Activated naive CD8-positive, alpha-beta T cell treated with anti-CD3 and anti-CD28 coated beads, Interleukin-2, amount 10 ng/mL, durations not matched to agents 7 days and 5 days (primary cell): ENCODE data around the gene ERCC6L. TPM values are rescaled to one million over a fixed set of nuclear protein-coding genes. Genes with fewer than 3 reads are reported as not detected.
"Not testable (repeated sequence)": the region's sequence is repeated elsewhere in the genome, so short reads cannot be mapped to it uniquely, and the experiment has no call there.

ENCODE experiments used
- ATAC-seq: fragments of 150-1000 bp; cut with Tn5 transposase; one replicate; pipeline ENCODE4 v1.10.0; 2021; ENCODE audit warnings: low read depth, moderate library complexity
- POLR2A ChIA-PET: fragments of 350-600 bp; sonication (Branson Sonifier 250); formaldehyde crosslinking; loops from one replicate; lab custom pipeline; 2021; ENCODE audit warnings: antibody characterized with exemption; lab: Charles Lee
- DNase-seq: peaks from one replicate; pipeline ENCODE4 v3.0.0; 2021
- H3K27ac Mint-ChIP-seq: one replicate; pipeline ENCODE4 v1.8.0; 2022; ENCODE audit warnings: mild to moderate bottlenecking, mixed read lengths
- H3K27me3 Mint-ChIP-seq: one replicate; pipeline ENCODE4 v1.8.0; 2022; ENCODE audit warnings: mild to moderate bottlenecking, moderate library complexity, mixed read lengths
- H3K36me3 Mint-ChIP-seq: one replicate; pipeline ENCODE4 v1.8.0; 2021; ENCODE audit warnings: mild to moderate bottlenecking, mixed read lengths
- H3K4me1 Mint-ChIP-seq: one replicate; pipeline ENCODE4 v1.8.0; 2021; ENCODE audit warnings: mixed read lengths
- H3K4me3 Mint-ChIP-seq: one replicate; pipeline ENCODE4 v1.8.0; 2022; ENCODE audit warnings: mild to moderate bottlenecking, moderate library complexity, mixed read lengths
- H3K9me3 Mint-ChIP-seq: one replicate; pipeline ENCODE4 v1.8.0; 2021; ENCODE audit warnings: mixed read lengths
- total RNA-seq, 2 experiments: library from RNA; stranded (reverse); gene quantifications; one replicate each; pipeline ENCODE4 v1.2.3, GENCODE V29; 2021

The ERCC6L gene
- total RNA-seq, 2 experiments from 2014 or later: 7.9 to 8.2 TPM

DNA sequence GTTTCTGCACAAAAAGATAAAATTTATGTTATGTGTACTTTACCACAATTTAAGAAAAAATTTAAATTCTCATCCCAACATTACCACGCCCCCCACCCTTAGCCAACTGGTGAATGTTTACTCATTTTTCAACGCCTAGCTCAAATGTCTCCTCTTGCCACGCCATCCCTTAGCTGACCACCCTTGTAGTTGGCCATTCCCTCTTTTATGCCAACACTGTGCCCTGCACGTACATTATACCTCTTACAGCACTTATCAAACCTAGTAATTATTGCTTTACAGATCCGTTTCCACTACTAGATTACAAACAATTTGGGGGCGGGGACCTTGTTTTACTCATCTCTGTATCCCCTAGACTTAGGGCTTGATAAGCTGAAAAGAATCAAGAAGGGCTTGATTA lies 644 bp downstream of the ERCC6L start:
- ATAC-seq: no peak
- peaks cover 9% of the 10 kb centered on the region for H3K36me3 Mint-ChIP-seq
- no peaks in the 10 kb centered on the region for H3K27me3 Mint-ChIP-seq
- peaks cover 13% of the 10 kb centered on the region for H3K4me1 Mint-ChIP-seq
- H3K9me3 Mint-ChIP-seq: no peaks in the 10 kb centered on the region
- H3K27ac Mint-ChIP-seq: peak overlapping the region; percentile 32
- DNase-seq: no peak
- H3K4me3 Mint-ChIP-seq: peak overlapping the region; percentile 87
- POLR2A ChIA-PET: interaction anchor here (0.7 to 1.5 kb wide), 6 partner anchors 31 to 334 kb away, joined by 3 to 16 read pairs (median 4); partner anchors contain the start of genes PIN4 and RPS4X

DNA sequence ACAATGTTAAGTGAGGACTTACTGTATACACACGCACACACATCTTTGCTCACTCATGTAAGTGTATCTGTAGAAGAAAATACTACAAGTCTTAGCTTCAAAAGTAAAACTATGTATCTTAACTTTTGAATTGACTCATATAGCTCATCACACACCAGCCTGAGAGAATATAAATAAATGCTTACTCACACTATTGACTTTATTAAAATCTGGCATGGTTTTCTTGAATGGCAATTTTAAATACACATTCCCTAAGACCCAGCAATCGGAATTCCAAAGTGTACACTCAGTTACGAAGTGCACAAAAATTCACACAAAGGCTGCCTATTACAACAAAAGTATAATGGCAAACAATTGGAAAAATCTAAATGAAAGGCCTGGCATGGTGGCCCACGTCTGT lies 2.0 kb downstream of the ERCC6L start:
- no peak overlapping the region for H3K4me3 Mint-ChIP-seq
- H3K27ac Mint-ChIP-seq: no peak overlapping the region
- POLR2A ChIA-PET: no interaction called here

DNA sequence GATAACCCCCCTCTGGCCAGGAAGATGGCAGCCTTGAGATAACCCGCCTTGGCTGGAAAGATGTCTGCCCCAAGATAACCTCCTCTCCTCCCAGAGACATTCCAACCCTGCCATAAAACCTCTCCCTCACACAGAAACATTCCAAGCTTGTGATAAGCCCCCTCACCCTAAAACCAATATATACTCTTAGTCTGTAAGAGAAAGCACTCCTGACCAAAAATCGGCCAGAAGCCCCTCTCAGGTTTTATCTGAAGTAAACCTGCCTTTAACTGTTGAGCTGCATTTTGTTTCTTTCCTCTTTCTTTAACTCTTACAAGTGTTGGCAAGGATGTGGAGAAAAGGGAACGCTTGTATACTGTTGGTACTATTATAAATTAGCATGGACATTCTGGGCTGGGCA lies 8.5 kb downstream of the ERCC6L start:
- DNase-seq (no peak), ATAC-seq (no peak)
- Mint-ChIP-seq H3K4me3 (no peak overlapping the region), H3K36me3 (peaks cover 23% of the 10 kb centered on the region), H3K27ac (no peak overlapping the region), H3K9me3 (no peaks in the 10 kb centered on the region), H3K4me1 (peaks cover 6% of the 10 kb centered on the region), H3K27me3 (no peaks in the 10 kb centered on the region)
- POLR2A ChIA-PET: no interaction called here

More for the DNA sequence above, 2.0 kb downstream of the ERCC6L start:
- ATAC-seq (no peak), DNase-seq (no peak)
- peaks cover 9% of the 10 kb centered on the region for H3K36me3 Mint-ChIP-seq
- peaks cover 13% of the 10 kb centered on the region for H3K4me1 Mint-ChIP-seq
- no peaks in the 10 kb centered on the region for H3K9me3 Mint-ChIP-seq
- no peaks in the 10 kb centered on the region for H3K27me3 Mint-ChIP-seq

DNA sequence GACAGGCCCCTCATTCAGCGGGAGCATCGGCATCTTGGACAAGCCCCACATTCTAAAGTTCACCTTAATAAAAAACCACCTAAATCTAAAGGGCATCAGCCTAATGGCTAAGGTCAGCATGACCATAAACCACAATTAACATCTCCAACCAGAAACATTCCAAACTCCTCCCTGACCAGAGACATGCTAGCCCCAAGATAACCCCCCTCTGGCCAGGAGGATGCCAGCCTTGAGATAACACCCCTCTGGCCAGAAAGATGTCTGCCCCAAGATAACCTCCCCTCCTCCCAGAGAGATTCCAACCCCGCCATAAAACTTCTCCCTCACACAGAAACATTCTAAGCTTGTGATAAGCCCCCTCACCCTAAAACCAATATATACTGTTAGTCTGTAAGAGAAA lies 18.5 kb downstream of the ERCC6L start:
- DNase-seq, H3K27me3 Mint-ChIP-seq, H3K4me1 Mint-ChIP-seq, POLR2A ChIA-PET, H3K4me3 Mint-ChIP-seq, H3K9me3 Mint-ChIP-seq, H3K27ac Mint-ChIP-seq, ATAC-seq: not testable (repeated sequence)
- peaks cover 20% of the 10 kb centered on the region for H3K36me3 Mint-ChIP-seq

DNA sequence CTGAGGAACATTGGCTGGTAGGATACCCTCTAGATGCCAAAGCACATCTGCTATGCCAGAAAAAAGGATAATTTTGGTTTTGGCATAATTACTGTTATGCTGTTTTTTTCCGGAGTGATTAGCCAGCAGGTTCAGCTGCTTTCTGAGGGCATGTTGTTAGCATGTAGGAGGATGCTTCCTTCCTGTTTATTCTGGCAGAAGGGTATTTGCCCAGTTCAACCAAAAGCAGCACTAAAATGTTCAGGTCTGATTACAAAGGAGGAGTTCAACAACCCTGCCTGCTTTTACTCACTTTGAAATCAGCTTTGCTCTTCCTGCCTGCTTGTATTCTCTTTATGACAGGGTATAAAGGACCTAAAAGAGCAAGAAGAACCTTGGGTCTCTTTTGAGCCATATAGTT lies 21.9 kb downstream of the ERCC6L start:
- no peak overlapping the region for H3K27ac Mint-ChIP-seq

DNA sequence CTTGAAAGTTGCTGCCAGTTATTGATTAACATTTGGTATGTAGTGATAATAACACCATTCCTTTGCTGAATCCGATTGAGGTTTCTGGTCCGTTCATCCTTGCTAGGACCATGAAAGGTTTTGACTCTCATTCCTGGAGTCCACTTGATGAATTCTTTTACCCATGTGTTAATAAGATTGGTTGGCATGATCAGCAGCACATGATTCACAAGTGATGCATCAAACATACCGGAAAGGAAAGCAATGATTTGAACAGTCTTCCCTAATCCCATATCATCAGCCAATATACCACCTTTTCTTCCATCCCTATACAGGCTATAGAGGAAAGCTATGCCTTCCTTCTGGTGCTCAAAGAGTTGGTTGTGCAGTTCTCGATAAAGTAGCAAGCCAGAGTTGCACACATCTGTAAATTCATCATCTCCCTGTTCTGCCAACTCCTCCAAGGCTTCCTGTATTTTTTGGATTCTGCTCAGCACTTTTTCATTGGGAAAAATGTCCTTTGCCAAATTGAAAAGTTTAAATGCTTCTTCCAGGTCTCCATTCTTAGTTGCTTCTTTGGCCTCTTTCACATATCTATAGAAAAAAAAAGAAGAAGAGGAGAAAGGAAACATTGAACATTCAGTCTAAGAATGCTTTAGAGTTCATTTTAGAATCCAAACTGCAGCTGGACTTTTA lies 30.6 kb downstream of the ERCC6L start:
- Mint-ChIP-seq H3K4me1 (no peaks in the 10 kb centered on the region), H3K36me3 (peaks cover 32% of the 10 kb centered on the region), H3K27ac (no peak overlapping the region), H3K27me3 (no peaks in the 10 kb centered on the region), H3K9me3 (no peaks in the 10 kb centered on the region), H3K4me3 (no peak overlapping the region)
- ATAC-seq (no peak), DNase-seq (no peak)
- POLR2A ChIA-PET: no interaction called here

More for the DNA sequence above, 21.9 kb downstream of the ERCC6L start:
- Mint-ChIP-seq H3K27me3 (no peaks in the 10 kb centered on the region), H3K36me3 (peaks cover 11% of the 10 kb centered on the region), H3K4me1 (no peaks in the 10 kb centered on the region), H3K9me3 (no peaks in the 10 kb centered on the region), H3K4me3 (no peak overlapping the region)
- POLR2A ChIA-PET: no interaction called here
- DNase-seq (no peak), ATAC-seq (no peak)

DNA sequence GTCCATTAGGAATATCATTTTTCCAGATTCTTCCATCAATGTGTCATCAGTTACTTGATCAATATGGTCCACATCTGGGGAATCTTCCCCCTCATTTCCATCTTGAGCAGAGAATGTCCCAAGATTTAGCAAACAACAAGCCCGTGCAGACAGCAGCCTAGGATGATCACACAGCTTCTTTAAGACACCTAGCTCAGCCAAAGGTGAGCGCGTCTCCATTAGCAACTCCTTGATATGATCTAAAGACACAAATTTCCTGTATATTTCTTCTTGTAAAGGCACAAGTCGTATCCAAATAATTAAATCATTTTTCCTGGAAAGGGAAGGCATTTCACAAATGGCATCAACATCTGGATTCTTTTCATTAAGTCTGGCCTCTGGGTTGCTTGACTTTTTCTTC lies 31.5 kb downstream of the ERCC6L start:
- H3K27ac Mint-ChIP-seq: no peak overlapping the region
- ATAC-seq: no peak
- POLR2A ChIA-PET: no interaction called here
- no peaks in the 10 kb centered on the region for H3K4me1 Mint-ChIP-seq
- no peaks in the 10 kb centered on the region for H3K9me3 Mint-ChIP-seq
- H3K36me3 Mint-ChIP-seq: peaks cover 32% of the 10 kb centered on the region
- DNase-seq: no peak
- no peaks in the 10 kb centered on the region for H3K27me3 Mint-ChIP-seq
- H3K4me3 Mint-ChIP-seq: no peak overlapping the region

DNA sequence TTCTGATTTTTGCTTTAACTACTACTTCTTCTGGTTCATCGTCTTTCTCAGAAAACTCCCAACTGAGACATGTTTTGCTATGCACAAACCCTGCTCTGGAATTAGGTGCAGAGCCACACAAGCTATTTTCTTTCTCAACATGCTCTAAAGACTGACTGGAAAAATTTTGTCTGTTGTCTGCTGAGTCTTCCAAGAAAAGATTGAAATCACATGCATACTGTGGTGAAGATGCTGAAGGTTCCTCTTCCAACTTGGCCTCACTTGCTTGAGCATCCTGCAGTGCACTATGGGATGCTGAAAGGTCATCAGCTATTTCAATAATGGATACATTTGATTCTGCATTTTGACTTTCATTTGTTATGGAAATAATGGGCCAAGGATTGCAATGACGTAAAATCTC lies 33.1 kb downstream of the ERCC6L start:
- H3K27me3 Mint-ChIP-seq: no peaks in the 10 kb centered on the region
- POLR2A ChIA-PET: no interaction called here
- ATAC-seq: no peak

DNA sequence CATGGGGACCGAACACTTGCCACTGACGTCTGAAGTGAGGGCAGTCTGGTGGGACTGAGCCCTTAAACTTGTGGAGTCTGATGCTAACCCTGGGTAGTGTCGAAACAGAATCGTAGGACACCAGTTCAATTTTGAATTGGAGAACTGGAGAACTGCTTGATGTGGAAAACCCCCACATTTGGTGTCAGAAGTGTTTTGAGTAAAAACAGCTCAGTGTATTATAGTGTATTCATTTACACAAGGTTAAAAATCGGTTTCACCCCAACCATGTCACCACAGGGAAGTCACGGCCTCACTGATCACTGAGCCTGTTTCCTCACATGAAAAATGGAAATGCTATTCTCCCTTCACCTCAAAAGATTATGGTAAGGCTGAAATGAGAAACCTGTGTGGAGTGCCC lies 35.4 kb downstream of the ERCC6L start:
- no peaks in the 10 kb centered on the region for H3K9me3 Mint-ChIP-seq
- no peak for ATAC-seq

More for the DNA sequence above, 33.1 kb downstream of the ERCC6L start:
- H3K9me3 Mint-ChIP-seq: no peaks in the 10 kb centered on the region
- peaks cover 28% of the 10 kb centered on the region for H3K36me3 Mint-ChIP-seq
- no peak for DNase-seq
- no peak overlapping the region for H3K27ac Mint-ChIP-seq
- H3K4me3 Mint-ChIP-seq: no peak overlapping the region
- H3K4me1 Mint-ChIP-seq: no peaks in the 10 kb centered on the region

DNA sequence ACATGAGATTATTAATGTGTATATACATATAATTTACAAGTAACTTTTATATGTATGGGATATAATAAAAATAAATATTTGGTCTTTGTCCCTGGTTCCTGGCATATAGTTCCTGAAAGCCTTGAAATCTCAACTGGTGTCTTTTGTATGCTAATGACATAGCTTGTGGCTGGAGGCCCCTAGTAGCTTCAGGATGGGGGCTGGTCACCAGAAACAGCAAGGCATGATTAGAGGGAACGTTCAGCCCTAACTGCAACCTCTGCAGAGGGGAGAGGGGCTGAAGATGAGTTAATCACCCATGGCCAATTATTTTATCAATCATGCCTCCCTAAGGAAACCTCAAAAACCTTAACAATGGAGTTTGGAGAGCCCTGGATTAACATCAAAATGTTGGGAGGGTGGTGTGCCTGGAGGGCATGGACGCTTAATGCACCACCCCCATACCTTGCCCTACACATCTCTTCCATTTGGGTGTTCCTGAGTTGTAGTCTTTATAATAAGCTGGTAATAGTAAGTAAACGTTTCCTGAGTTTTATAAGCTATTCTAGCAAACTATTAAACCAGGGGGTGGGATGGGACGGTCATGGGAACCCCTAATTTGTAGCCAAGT lies 35.9 kb downstream of the ERCC6L start:
- peaks cover 18% of the 10 kb centered on the region for H3K36me3 Mint-ChIP-seq
- ATAC-seq: no peak

More for the DNA sequence above, 35.4 kb downstream of the ERCC6L start:
- no peak for DNase-seq
- Mint-ChIP-seq H3K4me3 (no peak overlapping the region), H3K27ac (no peak overlapping the region), H3K36me3 (peaks cover 22% of the 10 kb centered on the region), H3K27me3 (no peaks in the 10 kb centered on the region), H3K4me1 (no peaks in the 10 kb centered on the region)
- POLR2A ChIA-PET: no interaction called here

DNA sequence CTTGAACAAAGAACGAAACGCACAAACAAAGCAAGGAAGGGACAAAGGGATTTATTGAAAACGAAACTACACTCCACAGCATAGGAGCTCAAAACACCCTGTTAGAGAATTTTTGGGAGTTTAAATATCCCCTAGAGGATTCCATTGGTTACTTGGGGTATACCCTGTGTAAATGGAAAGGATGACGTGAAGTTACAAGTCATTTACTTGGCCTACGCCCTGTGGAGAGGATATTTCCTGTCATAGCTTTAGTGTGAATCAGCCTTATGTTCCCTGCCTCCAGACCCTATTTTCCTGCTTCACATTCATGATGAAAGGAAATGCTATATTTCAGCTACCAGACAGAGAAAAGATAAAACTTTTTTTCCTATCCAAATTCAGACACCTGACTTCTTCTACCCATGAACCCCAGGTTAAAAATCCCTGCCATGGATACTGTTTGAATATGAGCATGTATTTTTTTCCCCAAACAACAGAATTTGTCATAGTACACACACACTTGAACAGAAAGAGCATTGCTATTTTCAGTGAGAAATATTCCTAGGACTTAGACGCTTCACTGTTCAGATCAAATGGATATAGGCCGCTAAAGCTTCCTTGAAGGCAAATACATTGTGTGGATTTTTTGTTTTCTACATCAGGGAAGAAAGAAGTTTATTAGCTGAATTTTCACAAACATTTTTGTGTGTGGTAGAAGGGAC lies 36.8 kb downstream of the ERCC6L start:
- DNase-seq (no peak), ATAC-seq (no peak)
- Mint-ChIP-seq H3K36me3 (peaks cover 13% of the 10 kb centered on the region), H3K4me3 (no peak overlapping the region), H3K27ac (no peak overlapping the region), H3K4me1 (no peaks in the 10 kb centered on the region), H3K9me3 (no peaks in the 10 kb centered on the region), H3K27me3 (no peaks in the 10 kb centered on the region)
- POLR2A ChIA-PET: no interaction called here

More for the DNA sequence above, 35.9 kb downstream of the ERCC6L start:
- Mint-ChIP-seq H3K4me1 (no peaks in the 10 kb centered on the region), H3K27ac (no peak overlapping the region), H3K27me3 (no peaks in the 10 kb centered on the region), H3K4me3 (no peak overlapping the region), H3K9me3 (no peaks in the 10 kb centered on the region)
- POLR2A ChIA-PET: no interaction called here
- DNase-seq: no peak

DNA sequence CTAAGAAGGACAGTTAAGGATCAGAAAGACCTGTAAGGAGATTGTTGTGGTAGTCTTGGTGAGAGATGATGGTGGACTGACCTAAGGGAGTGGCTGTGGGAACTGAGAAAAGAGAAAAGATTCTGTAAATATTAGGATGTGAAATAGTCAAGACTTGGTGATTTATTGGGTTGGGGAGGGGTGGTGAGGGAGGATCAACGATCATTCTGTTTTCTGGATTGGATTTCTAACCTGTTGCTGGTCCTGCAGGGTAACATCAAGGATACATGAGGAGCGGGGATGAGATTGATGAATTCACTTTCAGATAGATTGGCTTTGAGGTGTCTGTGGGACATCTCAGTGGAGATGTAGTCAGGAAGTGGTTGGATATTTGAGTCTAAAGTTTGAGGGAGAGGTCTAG lies 55.9 kb downstream of the ERCC6L start:
- ATAC-seq: no peak
- POLR2A ChIA-PET: no interaction called here
- no peak for DNase-seq
- Mint-ChIP-seq H3K27me3 (no peaks in the 10 kb centered on the region), H3K36me3 (peaks cover 5% of the 10 kb centered on the region), H3K4me1 (peaks cover 9% of the 10 kb centered on the region), H3K9me3 (no peaks in the 10 kb centered on the region), H3K27ac (no peak overlapping the region), H3K4me3 (no peak overlapping the region)

DNA sequence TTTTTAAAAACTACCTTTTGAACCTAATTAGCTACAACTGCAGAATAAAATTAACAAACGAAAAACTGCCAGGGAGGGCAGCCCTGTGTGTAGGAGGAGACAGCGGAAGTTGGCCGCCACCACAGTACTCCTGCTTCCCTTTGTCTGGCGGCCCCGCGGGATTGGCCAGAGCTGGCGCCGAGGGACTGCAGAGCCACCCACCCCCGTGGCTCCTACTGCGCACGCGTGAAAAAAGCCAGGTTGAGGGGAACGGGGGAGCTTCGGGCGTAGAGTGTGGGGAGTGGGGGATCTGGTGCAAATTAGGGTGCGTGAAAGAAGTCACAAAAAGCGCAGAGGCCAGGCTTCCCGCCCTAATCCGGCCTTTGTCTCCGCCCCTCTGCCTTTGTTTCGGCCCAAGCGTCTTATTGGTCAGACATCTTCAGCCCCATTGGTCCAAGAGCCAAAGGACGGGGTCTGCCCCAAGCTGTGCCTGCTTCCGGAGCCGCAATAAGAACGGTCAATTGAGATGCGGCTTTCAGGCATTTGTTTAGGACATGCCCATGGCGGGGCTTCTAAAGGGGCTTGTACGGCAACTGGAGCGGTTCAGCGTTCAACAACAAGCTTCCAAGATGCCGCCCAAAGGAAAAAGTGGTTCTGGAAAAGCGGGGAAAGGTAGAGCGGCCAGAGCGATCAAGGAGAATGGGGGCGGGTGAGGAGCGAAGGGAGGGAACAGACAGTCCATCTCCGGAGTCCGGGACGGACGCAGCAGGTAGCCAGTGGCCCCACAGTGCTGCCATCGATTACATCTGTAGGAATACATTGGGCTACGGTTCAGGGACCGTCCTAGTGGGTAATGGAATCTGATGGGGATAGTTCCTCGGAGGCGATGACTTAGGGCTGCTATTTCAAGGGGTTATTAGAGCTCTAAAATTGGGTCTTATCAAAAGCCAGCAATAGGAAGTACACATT lies 57.4 kb downstream of the ERCC6L start, which contains the start of gene PIN4:
PIN4 (plus strand) TSS at position 580 of the 948 bp plus-strand sequence; CDS start at position 609, 29 bp downstream.
- ATAC-seq (peak; percentile 92), DNase-seq (peak; percentile 76)
- no peak within 1 kb of the TSS for H3K27ac Mint-ChIP-seq
- H3K4me1 Mint-ChIP-seq: peaks cover 9% of the 10 kb centered on the region
- POLR2A ChIA-PET: interaction anchor here (1.4 to 2.4 kb wide), 5 partner anchors 12 to 988 kb away, joined by 3 to 13 read pairs (median 8); partner anchors contain the start of genes ERCC6L and RPS4X
- H3K4me3 Mint-ChIP-seq: no peak within 1 kb of the TSS
- H3K27me3 Mint-ChIP-seq: no peaks in the 10 kb centered on the region
- H3K9me3 Mint-ChIP-seq: no peaks in the 10 kb centered on the region
- peaks cover 5% of the 10 kb centered on the region for H3K36me3 Mint-ChIP-seq
